IPS DF 6.9 (cell line): ENCODE results near the gene ADCY1.

Source experiments
- DNase-seq: peaks from one replicate; pipeline ENCODE4 v3.0.0-alpha.2; 2013; ENCODE audit warnings: low read depth, low spot score
- H3K27ac ChIP-seq: one replicate; pipeline ENCODE4 v1.5.1; 2013; ENCODE audit warnings: low read length, control low read depth
- H3K27me3 ChIP-seq: 2 replicates; pipeline ENCODE4 v1.6.1; 2013; ENCODE audit warnings: mild to moderate bottlenecking, low read length; ENCODE audit not compliant: control insufficient read depth, insufficient read depth
- H3K36me3 ChIP-seq: 2 replicates; pipeline ENCODE4 v1.6.1; 2013; ENCODE audit warnings: low read length; ENCODE audit not compliant: control insufficient read depth, insufficient read depth
- H3K4me1 ChIP-seq: 2 replicates; pipeline ENCODE4 v1.6.1; 2013; ENCODE audit warnings: low read length; ENCODE audit not compliant: control insufficient read depth, insufficient read depth
- H3K4me3 ChIP-seq: 2 replicates; pipeline ENCODE4 v1.5.1; 2013; ENCODE audit warnings: mild to moderate bottlenecking, low read length
- H3K9me3 ChIP-seq: 2 replicates; pipeline ENCODE4 v1.6.1; 2013; ENCODE audit warnings: low read length, inconsistent platforms; ENCODE audit not compliant: control insufficient read depth, insufficient read depth
- WGBS: extraction: QIAGEN DNeasy Blood & Tissue Kit; methylation state at CpG from one replicate; pipeline ENCODE4 v1.1.7; 2013; ENCODE audit warnings: mixed read lengths, missing lambda C conversion rate; ENCODE audit not compliant: insufficient read length, insufficient coverage; 5-methylcytosine and 5-hydroxymethylcytosine counted together

ADCY1 gene

DNA sequence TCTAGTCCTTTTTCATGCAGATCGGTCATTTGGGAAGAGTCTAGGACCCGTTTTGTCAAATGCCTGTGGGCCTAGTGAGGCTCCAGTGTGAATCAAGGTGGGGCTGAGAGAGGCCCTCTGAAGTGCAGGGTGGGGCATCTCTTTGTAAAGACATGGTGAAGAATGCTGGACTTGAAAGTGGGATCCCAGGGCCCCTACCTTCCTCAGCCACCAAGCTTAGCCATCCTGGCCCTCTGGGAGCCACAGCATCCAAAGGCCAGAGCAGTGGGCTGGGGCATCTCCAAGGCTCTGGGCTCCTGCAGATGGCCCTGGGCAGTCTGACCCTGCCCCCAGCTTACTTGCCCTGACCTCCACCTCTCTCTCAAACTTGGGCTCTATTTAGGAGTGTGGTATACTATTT, 78.5 kb downstream of the ADCY1 start:
- H3K4me1 ChIP-seq, result no peaks in the 10 kb centered on the region
- no peak for DNase-seq
- no peaks in the 10 kb centered on the region for H3K27me3 ChIP-seq
- H3K9me3 ChIP-seq, result no peaks in the 10 kb centered on the region
- H3K27ac ChIP-seq, result no peak overlapping the region
- no CpG with 5 or more reads among the region's 2 CpGs for WGBS
- H3K4me3 ChIP-seq, result no peak overlapping the region
- H3K36me3 ChIP-seq, result no peaks in the 10 kb centered on the region

DNA sequence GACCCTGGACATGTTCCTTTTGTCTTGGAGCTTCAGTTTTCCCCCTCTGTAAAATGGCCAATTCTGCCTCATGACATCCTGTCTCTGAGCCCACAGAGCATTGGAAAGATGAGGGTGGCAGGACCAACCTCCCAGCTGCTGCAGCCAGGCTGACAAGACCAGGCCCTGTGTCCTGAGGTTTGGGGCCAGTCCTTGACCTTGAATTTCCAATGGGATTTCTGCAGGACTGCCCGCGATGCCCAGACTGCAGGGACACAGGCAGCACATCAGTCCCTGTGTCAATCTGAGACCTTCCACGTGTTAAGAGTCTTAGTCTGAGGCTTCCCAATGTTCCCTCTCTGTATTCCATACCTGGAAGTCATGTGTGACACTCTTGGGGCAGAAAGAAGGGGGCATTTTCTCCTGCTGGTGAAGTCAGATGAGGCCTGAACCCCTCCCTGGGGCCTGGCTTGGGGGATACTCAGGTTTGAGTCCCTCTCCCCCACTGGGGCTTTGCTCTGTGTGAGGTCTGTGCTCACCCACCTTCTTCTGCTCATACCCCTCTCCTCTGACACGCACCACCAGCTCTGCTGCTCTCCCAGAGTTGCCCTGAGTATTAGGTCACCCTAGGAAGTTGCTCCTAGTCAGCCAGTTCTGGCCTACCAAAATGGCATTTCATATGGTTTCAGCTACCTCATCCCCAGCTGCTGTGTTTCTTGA, 79.2 kb downstream of the ADCY1 start:
- DNase-seq, result no peak
- no peaks in the 10 kb centered on the region for H3K4me1 ChIP-seq
- no peaks in the 10 kb centered on the region for H3K9me3 ChIP-seq
- no peaks in the 10 kb centered on the region for H3K27me3 ChIP-seq
- no CpG with 5 or more reads among the region's 4 CpGs for WGBS
- no peak overlapping the region for H3K4me3 ChIP-seq
- no peaks in the 10 kb centered on the region for H3K36me3 ChIP-seq
- no peak overlapping the region for H3K27ac ChIP-seq

DNA sequence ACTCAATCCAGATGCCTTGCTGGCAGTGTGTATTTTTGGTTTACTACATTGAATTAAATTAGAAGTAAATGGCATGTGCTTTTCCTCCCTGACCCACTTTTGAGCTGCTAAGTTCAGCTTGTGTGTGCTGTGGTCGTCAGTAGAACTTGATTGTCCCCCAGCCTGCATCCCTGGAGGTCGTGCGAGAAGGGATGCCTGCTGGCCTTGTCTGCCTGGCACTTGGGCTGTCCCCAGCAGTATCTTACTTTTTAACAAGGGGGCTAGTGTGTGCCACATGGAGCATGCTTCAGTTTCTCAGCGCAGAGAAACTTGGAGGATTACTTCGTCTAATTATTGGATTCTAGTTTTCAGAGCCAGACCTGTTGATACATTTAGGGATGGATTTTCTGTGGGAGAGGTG, 80.2 kb downstream of the ADCY1 start:
- H3K27ac ChIP-seq, result no peak overlapping the region
- H3K27me3 ChIP-seq, result no peaks in the 10 kb centered on the region
- H3K4me3 ChIP-seq, result no peak overlapping the region
- H3K9me3 ChIP-seq, result no peaks in the 10 kb centered on the region
- no peaks in the 10 kb centered on the region for H3K4me1 ChIP-seq
- WGBS, result no CpG with 5 or more reads among the region's 5 CpGs
- no peak for DNase-seq
- no peaks in the 10 kb centered on the region for H3K36me3 ChIP-seq

DNA sequence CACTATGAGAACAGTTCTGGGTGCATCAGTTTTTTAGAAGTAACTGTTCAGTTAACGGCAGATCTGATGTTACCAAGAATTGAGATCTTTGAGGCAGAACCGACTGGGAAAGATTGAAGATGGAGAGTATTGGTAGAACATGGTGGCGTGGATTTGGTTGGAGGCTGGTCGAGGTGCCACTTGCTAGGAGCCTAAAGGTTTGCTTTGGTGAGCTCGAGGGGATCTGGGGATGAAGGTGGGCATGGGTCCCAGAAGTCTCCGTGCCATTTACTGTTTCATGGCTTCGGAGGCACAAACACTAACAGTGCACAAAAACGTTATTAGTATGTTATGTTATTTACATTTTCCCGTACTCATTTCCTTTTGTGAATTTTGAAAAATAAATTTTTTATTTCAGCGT, 81.4 kb downstream of the ADCY1 start:
- no peaks in the 10 kb centered on the region for H3K27me3 ChIP-seq
- no peaks in the 10 kb centered on the region for H3K36me3 ChIP-seq
- no peak overlapping the region for H3K4me3 ChIP-seq
- H3K27ac ChIP-seq, result no peak overlapping the region
- WGBS, result no CpG with 5 or more reads among the region's 10 CpGs
- H3K4me1 ChIP-seq, result no peaks in the 10 kb centered on the region
- H3K9me3 ChIP-seq, result no peaks in the 10 kb centered on the region
- no peak for DNase-seq

DNA sequence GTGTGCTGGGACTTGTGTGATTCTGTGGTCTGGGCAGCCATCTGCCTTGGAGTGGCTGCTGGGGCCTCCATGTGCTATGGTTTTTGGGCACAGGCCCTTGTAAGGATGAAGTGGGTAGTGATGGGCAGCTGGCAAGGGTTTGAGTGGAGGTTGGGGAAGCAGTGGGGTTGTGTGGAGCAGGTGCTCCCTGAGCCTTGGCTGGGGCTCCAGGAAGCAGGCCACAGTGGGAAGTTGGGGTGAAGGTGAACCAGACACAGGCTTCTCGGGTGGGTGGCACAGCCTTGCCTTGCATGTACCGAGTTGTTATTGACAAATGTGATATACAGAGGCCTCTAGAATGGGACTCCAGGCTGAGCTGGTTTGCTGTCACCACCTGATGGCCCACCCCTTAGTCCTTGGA, 82.3 kb downstream of the ADCY1 start:
- Histone ChIP-seq H3K4me1 (no peaks in the 10 kb centered on the region), H3K27ac (no peak overlapping the region), H3K4me3 (no peak overlapping the region), H3K27me3 (no peaks in the 10 kb centered on the region), H3K9me3 (no peaks in the 10 kb centered on the region), H3K36me3 (no peaks in the 10 kb centered on the region)
- no CpG with 5 or more reads among the region's 2 CpGs for WGBS
- no peak for DNase-seq

DNA sequence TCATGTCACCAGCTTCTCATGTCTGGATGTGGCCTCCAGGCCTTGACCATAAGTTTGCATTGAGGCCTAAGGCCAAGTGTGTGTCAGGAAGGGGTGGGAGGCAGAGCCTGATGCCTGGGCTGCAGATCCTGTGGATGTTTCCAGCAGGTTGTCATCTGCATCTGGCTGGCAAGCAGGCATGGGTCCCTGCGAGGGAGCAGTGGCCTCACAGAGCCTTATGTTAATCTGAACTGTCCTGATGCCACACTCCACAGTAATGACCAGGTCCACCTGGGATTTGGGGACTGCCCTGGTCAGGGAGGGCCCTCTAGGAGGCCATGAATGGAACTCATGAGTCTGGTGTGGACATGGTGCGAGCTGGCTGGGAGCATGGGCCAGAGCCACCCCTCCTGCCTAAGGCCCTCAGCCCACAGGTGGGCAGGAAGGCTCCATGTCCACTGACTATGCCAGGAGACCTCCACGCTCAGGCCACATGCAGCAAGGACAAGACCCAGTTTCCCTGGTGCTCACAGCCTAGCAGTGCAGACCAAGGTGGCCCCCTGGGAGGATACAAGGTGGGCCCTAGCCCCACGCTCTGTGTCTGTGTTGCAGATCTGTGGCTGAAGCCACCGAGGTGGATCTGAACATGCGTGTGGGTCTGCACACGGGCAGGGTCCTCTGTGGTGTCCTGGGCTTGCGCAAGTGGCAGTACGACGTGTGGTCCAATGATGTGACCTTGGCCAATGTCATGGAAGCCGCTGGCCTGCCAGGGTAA, 83.1 kb downstream of the ADCY1 start:
- DNase-seq, result no peak
- Histone ChIP-seq H3K4me3 (no peak overlapping the region), H3K9me3 (no peaks in the 10 kb centered on the region), H3K27me3 (no peaks in the 10 kb centered on the region), H3K36me3 (no peaks in the 10 kb centered on the region), H3K4me1 (no peaks in the 10 kb centered on the region), H3K27ac (no peak overlapping the region)
- WGBS, result no CpG with 5 or more reads among the region's 11 CpGs

DNA sequence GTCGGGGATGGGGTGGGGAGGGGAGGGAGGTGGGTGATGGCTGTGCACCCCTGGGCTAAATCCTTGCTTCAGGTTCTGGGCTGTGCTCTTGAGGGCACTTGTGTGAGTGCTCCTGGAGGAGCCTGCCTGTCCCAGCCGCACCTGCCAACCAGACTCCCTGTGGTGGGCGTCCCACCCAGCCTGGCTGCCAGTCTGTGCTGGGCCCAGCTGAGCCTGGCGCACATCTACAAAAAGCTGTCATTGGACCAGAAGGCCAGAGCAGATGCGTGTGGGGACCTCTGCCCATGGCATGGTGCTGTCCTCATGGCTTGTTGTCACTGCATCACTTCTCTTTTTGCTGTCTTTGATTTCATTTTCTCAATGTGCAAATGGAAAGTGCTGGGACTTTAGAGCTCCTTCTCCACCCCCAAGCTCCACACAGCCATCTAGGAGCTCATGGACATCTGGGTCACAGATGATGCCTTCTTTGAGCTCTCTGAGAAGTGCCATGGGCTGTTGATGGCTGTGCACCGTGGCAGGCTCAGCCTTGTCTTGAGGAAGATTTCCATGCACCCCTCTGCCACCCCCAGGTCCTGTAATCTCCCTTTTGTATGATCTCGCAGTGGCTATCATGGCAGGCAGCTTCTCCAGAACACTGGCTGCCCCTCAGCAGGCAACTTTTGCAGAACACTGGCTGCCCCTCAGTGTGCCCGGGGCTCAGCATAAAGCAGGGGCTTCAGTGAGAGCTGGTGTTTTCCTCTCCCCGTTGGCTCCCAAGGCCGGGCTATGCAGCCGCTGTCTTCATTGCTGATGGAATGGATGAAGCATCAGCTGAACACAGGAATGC, 83.9 kb downstream of the ADCY1 start:
- no peak overlapping the region for H3K4me3 ChIP-seq
- H3K27ac ChIP-seq, result no peak overlapping the region
- no peak for DNase-seq

DNA sequence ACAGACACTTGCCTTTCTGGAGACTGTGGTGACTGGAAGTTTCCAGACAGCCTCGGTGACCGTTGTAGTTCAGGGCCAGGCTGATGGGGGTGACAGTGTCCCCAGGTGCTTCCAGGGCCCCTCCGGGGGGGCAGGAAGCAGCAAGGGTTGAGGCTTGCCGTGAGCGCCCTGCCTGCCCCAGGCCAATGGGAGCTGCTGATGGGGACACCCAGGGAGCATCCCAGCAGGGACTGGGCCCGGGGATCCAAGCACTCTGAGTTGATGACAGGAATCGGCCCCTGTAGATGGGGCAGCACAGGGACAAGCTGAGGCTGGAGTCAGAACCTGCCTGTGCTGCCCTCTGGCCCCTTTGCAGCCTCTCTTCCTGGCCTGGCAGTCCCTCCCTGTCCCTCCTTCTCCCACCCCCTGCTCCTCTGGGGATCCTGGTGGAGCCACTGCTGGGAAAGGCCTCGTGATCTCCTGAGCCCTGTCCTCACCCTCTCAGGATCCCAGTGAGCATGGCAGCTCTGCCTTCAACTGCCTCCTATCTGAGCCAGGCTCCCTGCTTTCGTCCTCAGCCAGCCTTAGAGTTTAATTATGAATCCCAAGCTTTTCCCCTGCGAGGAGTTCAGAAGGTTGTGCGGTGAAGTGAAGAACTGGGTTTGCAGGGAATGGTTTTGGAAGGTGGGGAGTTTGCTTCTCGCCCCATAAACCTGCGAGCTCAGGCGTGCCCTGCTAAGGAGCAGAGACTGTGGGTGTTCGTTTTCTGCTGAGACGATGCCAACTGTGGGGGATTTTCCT, 84.7 kb downstream of the ADCY1 start:
- no peak overlapping the region for H3K27ac ChIP-seq
- H3K4me3 ChIP-seq, result no peak overlapping the region
- WGBS, result no CpG with 5 or more reads among the region's 16 CpGs
- no peaks in the 10 kb centered on the region for H3K4me1 ChIP-seq
- no peak for DNase-seq
- no peaks in the 10 kb centered on the region for H3K36me3 ChIP-seq
- H3K27me3 ChIP-seq, result no peaks in the 10 kb centered on the region
- no peaks in the 10 kb centered on the region for H3K9me3 ChIP-seq

More for the DNA sequence above, 83.9 kb downstream of the ADCY1 start:
- no CpG with 5 or more reads among the region's 11 CpGs for WGBS
- H3K36me3 ChIP-seq, result no peaks in the 10 kb centered on the region
- no peaks in the 10 kb centered on the region for H3K9me3 ChIP-seq
- H3K4me1 ChIP-seq, result no peaks in the 10 kb centered on the region
- H3K27me3 ChIP-seq, result no peaks in the 10 kb centered on the region

DNA sequence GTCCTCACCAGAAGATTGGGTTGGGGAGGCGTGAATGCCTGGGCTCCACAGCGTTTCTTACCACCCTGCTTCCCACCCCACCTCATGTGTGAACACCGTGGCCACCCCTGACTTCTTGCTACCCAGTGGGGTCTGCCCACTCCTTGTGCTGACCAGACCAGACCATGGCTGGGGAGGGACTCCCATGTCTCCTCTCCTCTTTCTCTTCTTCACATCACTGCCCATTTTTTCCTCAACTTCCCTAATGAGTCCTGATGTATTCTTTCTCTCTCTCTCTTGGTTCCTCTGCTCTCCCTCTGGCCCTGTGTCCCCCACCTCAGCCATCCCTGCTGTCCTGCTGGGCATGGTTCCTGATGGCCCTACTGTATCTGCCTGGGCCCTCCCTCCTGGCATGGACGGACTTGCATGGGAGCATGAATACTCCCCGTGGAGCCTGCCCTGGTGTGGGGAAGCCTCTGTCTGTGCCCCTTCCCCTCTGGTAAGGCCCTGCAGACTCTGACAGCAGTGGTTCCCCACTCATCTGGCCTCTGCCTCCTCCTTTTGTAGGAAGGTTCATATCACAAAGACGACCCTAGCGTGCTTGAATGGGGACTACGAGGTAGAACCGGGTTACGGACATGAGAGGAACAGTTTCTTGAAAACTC, 85.5 kb downstream of the ADCY1 start:
- Histone ChIP-seq H3K36me3 (no peaks in the 10 kb centered on the region), H3K4me3 (no peak overlapping the region), H3K27me3 (no peaks in the 10 kb centered on the region), H3K9me3 (no peaks in the 10 kb centered on the region), H3K27ac (no peak overlapping the region), H3K4me1 (no peaks in the 10 kb centered on the region)
- no peak for DNase-seq
- WGBS, result no CpG with 5 or more reads among the region's 10 CpGs
